Dendritic cell treated with granulocyte-macrophage colony-stimulating factor and Interleukin-4, amounts not matched to agents 40 ng/mL and 50 ng/mL, for 4 days (primary cell): ENCODE measurements around the gene ADCK2.
"Not testable (repeated sequence)": the region's sequence is repeated elsewhere in the genome, so short reads cannot be mapped to it uniquely, and the experiment has no call there.

Experiments used
- H3K27ac Mint-ChIP-seq: one replicate; pipeline ENCODE4 v1.8.0; 2022; ENCODE audit warnings: mild to moderate bottlenecking, mixed read lengths
- H3K27me3 Mint-ChIP-seq: one replicate; pipeline ENCODE4 v1.8.0; 2022; ENCODE audit warnings: mild to moderate bottlenecking, mixed read lengths
- H3K36me3 Mint-ChIP-seq: one replicate; pipeline ENCODE4 v1.8.0; 2022; ENCODE audit warnings: low read depth, mixed read lengths
- H3K4me1 Mint-ChIP-seq: one replicate; pipeline ENCODE4 v1.8.0; 2022; ENCODE audit warnings: low read depth, mixed read lengths
- H3K4me3 Mint-ChIP-seq: one replicate; pipeline ENCODE4 v1.8.0; 2022; ENCODE audit warnings: mild to moderate bottlenecking, moderate library complexity, mixed read lengths
- H3K9me3 Mint-ChIP-seq: one replicate; pipeline ENCODE4 v1.8.0; 2022; ENCODE audit warnings: mixed read lengths
- intact Hi-C: fragments of 100-400 bp; cut with micrococcal nuclease; formaldehyde crosslinking; loops from one replicate; pipeline ENCODE4 v1.15.0; 2022

The ADCK2 gene

DNA sequence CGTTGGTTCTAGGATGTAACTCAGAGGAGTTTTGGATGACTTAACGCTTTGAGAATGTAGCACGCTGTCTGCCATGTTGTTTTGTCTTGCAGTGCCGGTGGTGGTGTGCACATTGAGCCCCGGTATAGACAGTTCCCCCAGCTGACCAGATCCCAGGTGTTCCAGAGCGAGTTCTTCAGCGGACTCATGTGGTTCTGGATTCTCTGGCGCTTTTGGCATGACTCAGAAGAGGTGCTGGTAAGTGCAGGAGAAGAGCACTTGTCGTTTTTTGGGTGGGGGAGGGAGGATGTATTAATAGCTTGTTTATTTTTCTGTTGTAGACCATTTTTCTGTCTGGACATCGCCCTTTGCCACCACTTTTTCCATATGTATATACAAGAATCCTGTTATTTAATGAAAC is 30.0 kb downstream of the ADCK2 start:
- no peak overlapping the region for H3K27ac Mint-ChIP-seq
- intact Hi-C loops, result no loop called here
- H3K4me3 Mint-ChIP-seq, result no peak overlapping the region
- H3K9me3 Mint-ChIP-seq, result no peaks in the 10 kb centered on the region
- peaks cover 55% of the 10 kb centered on the region for H3K36me3 Mint-ChIP-seq
- H3K4me1 Mint-ChIP-seq, result peaks cover 20% of the 10 kb centered on the region
- H3K27me3 Mint-ChIP-seq, result no peaks in the 10 kb centered on the region

- Mint-ChIP-seq H3K36me3 (peaks cover 54% of the 10 kb centered on the region), H3K27ac (no peak overlapping the region), H3K4me3 (no peak overlapping the region), H3K27me3 (no peaks in the 10 kb centered on the region), H3K9me3 (no peaks in the 10 kb centered on the region), H3K4me1 (peaks cover 7% of the 10 kb centered on the region)
- intact Hi-C loops, result no loop called here
These were observed 31.5 kb downstream of the ADCK2 start for GRCh38 chr7:140704205-140704604.

DNA sequence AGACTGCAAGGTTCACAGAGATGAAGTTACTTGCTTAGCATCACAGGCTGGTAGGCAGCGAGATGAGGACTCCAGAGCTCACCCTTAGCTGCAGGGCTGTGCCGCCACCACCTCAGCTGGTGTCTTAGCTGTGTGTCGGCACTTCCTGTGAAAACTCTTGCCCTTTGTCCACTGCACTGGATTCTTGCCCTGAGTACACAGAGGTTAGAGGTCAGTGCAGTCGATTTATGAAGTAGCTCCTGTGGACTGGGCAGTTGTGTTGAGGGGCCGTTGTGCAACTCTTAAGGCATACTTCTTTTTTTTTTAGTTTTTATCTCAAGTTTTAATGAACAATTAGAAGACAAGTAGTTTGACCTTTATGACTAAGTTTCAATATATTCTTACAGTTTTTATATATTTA is 34.4 kb downstream of the ADCK2 start:
- Mint-ChIP-seq H3K27me3 (no peaks in the 10 kb centered on the region), H3K9me3 (peaks cover 9% of the 10 kb centered on the region), H3K4me1 (no peaks in the 10 kb centered on the region), H3K27ac (no peak overlapping the region), H3K4me3 (no peak overlapping the region), H3K36me3 (peaks cover 63% of the 10 kb centered on the region)
- intact Hi-C loops, result no loop called here

DNA sequence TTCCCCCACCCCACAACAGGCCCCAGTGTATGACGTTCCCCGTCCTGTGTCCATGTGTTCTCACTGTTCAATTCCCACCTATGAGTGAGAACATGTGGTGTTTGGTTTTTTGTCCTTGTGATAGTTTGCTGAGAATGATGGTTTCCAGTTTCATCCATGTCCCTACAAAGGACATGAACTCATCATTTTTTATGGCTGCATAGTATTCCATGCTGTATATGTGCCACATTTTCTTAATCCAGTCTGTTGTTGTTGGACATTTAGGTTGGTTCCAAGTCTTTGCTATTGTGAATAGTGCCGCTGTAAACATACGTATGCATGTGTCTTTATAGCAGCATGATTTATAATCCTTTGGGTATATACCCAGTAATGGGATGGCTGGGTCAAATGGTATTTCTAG is 36.0 kb downstream of the ADCK2 start:
- intact Hi-C loops, H3K4me1 Mint-ChIP-seq, H3K4me3 Mint-ChIP-seq, H3K9me3 Mint-ChIP-seq, H3K27ac Mint-ChIP-seq, H3K27me3 Mint-ChIP-seq: not testable (repeated sequence)
- H3K36me3 Mint-ChIP-seq, result peaks cover 59% of the 10 kb centered on the region

DNA sequence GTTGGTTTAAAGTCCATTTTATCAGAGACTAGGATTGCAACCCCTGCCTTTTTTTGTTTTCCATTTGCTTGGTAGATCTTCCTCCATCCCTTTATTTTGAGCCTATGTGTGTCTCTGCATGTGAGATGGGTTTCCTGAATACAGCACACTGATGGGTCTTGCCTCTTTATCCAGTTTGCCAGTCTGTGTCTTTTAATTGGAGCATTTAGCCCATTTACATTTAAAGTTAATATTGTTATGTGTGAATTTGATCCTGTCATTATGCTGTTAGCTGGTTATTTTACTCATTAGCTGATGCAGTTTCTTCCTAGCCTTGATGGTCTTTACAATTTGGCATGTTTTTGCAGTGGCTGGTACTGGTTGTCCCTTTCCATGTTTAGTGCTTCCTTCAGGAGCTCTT is 39.6 kb downstream of the ADCK2 start:
- H3K4me3 Mint-ChIP-seq, result not testable (repeated sequence)

GRCh38 chr7:140714331-140715040 is 41.7 kb downstream of the ADCK2 start:
- Mint-ChIP-seq H3K4me3 (no peak overlapping the region), H3K36me3 (peaks cover 29% of the 10 kb centered on the region), H3K9me3 (peaks cover 9% of the 10 kb centered on the region), H3K27me3 (no peaks in the 10 kb centered on the region), H3K27ac (peak overlapping the region; percentile 12), H3K4me1 (peaks cover 11% of the 10 kb centered on the region)
- intact Hi-C loops, result no loop called here

More for the DNA sequence above, 39.6 kb downstream of the ADCK2 start:
- H3K27ac Mint-ChIP-seq, H3K4me1 Mint-ChIP-seq, intact Hi-C loops, H3K9me3 Mint-ChIP-seq, H3K27me3 Mint-ChIP-seq: not testable (repeated sequence)
- peaks cover 35% of the 10 kb centered on the region for H3K36me3 Mint-ChIP-seq

- H3K4me1 Mint-ChIP-seq, result peaks cover 20% of the 10 kb centered on the region
- intact Hi-C loops, result no loop called here
- H3K36me3 Mint-ChIP-seq, result peaks cover 3% of the 10 kb centered on the region
- H3K27me3 Mint-ChIP-seq, result no peaks in the 10 kb centered on the region
- H3K27ac Mint-ChIP-seq, result peak overlapping the region; percentile 16
- no peaks in the 10 kb centered on the region for H3K9me3 Mint-ChIP-seq
- no peak overlapping the region for H3K4me3 Mint-ChIP-seq
These were observed 47.0 kb downstream of the ADCK2 start for GRCh38 chr7:140719721-140720120.

- Mint-ChIP-seq H3K9me3 (no peaks in the 10 kb centered on the region), H3K4me1 (peaks cover 17% of the 10 kb centered on the region), H3K27ac (no peak overlapping the region), H3K27me3 (no peaks in the 10 kb centered on the region), H3K36me3 (peaks cover 11% of the 10 kb centered on the region), H3K4me3 (no peak overlapping the region)
- intact Hi-C loops, result no loop called here
These were observed 49.5 kb downstream of the ADCK2 start for GRCh38 chr7:140722254-140722653.

DNA sequence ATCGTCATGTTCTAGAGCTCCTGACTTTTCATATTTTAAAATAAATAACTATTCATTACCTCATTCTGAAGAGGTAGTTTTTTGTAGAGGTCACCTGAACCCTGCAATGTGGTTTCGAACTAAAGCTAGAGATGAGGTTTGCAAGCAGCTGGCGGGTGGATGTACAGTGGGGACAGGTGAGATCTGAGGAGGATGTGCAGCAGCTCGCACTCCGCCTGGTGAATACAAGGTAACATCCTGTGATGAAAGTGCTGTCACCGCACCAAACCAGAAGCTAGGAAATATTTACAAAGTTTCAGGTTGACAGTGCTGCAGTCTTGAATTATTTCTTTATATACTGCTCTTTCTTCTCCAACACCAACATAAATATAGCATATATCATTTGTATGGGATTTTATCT is 50.3 kb downstream of the ADCK2 start:
- H3K4me1 Mint-ChIP-seq, result peaks cover 17% of the 10 kb centered on the region
- peaks cover 11% of the 10 kb centered on the region for H3K36me3 Mint-ChIP-seq
- no peak overlapping the region for H3K27ac Mint-ChIP-seq
- intact Hi-C loops, result no loop called here
- no peaks in the 10 kb centered on the region for H3K27me3 Mint-ChIP-seq
- H3K4me3 Mint-ChIP-seq, result no peak overlapping the region
- H3K9me3 Mint-ChIP-seq, result no peaks in the 10 kb centered on the region

DNA sequence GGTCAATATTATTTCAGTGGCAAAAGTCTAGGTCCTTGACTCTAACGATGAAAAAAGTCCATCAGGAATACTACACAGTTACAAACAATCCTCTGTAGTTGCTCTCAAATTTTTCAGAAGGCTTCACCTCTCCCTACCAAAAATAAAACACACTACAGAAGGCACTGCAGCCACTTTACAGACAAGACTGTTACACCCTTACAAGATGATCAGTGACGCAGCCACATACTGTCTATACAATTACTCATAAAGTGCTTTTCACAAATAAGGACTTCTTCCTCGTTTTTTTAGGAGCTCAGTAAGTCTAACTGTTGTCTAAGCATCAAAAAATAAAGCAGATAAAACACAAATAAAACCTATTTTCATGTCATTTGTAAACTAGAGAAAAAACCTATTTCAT is 50.8 kb downstream of the ADCK2 start:
- Mint-ChIP-seq H3K27ac (no peak overlapping the region), H3K9me3 (no peaks in the 10 kb centered on the region), H3K4me1 (peaks cover 17% of the 10 kb centered on the region)

DNA sequence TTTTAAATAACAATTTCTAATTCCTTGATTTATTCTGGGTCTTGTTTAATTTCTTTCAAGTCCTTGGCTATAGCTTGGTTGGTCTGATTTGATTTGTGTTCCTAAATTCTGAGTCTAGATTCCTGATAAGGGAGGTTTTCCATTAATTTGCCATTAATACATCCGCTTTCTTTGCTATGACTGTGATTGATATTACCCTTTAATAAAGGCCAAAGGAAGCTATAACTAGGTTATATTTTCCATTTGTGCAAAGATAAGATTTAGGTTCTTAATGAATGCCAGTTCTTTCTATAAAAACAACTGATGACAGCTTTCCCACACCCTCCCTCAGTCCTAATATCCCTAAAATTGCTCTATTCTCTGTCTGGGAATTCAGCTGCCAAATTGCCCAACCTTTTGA is 52.0 kb downstream of the ADCK2 start:
- Mint-ChIP-seq H3K9me3 (no peaks in the 10 kb centered on the region), H3K4me3 (no peak overlapping the region), H3K4me1 (peaks cover 10% of the 10 kb centered on the region), H3K27me3 (no peaks in the 10 kb centered on the region), H3K27ac (no peak overlapping the region), H3K36me3 (peaks cover 21% of the 10 kb centered on the region)
- intact Hi-C loops, result no loop called here

More for the DNA sequence above, 50.8 kb downstream of the ADCK2 start:
- Mint-ChIP-seq H3K36me3 (peaks cover 11% of the 10 kb centered on the region), H3K27me3 (no peaks in the 10 kb centered on the region), H3K4me3 (no peak overlapping the region)
- intact Hi-C loops, result no loop called here

DNA sequence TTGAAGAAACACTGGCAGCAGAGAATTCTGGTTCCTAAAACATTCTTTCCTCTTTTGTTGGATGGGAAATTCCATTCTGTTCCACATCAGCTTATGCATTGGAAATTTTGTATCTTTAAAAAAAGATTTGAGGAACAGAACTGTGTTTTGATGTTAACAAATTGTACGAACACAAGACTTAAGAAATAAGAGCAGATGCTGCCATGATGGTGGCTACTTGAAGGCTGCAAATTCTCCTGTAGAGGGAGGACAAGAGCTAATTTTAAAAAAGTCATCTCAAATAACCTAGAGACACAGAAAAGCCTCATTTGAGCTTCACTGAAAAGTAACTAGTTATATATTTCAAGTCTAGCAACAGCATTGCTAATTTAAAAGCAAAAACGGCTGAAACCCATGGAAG is 53.5 kb downstream of the ADCK2 start:
- Mint-ChIP-seq H3K9me3 (no peaks in the 10 kb centered on the region), H3K27me3 (no peaks in the 10 kb centered on the region), H3K4me1 (no peaks in the 10 kb centered on the region), H3K36me3 (peaks cover 36% of the 10 kb centered on the region), H3K27ac (no peak overlapping the region), H3K4me3 (no peak overlapping the region)
- intact Hi-C loops, result no loop called here

DNA sequence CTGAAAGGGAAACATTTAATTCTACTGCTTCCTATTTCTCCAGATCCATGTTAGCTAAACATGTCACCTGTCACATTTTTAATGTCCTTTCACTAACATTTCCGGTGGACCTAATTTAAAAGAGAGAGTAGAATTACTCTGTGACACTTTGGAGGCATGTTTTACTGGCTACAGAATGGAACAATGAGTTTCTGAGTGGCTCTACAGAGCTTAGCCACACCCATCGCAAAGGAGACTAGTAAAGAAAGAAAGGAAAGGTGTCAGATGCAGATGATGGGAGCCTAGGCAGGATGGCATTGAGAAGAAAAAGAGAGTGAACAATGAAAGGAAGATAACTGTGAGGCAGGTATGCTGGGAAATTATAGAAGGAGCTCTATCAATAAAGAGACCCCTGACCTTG is 59.7 kb downstream of the ADCK2 start:
- H3K9me3 Mint-ChIP-seq, result no peaks in the 10 kb centered on the region
- no peak overlapping the region for H3K4me3 Mint-ChIP-seq
- intact Hi-C loops, result no loop called here
- no peak overlapping the region for H3K27ac Mint-ChIP-seq
- no peaks in the 10 kb centered on the region for H3K4me1 Mint-ChIP-seq
- H3K36me3 Mint-ChIP-seq, result peaks cover 44% of the 10 kb centered on the region
- H3K27me3 Mint-ChIP-seq, result no peaks in the 10 kb centered on the region

DNA sequence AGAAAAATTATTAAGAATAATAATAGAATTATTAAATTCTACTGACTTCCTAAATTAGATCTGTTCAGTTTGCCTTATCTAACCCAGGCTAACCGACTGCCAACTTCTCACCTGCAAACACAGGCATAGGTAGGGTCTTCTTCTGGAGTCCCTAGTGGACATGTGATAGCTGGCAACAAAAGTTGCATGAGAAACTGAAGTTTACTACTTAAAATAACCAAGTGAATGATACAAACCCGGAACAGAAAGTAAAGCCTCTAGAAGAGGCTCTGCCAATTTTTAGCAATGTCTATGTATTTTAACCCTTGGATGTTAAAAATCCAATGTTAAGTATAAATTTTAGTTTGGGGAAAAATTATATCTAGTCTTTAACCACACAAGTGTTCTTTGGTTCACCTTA is 61.4 kb downstream of the ADCK2 start:
- H3K9me3 Mint-ChIP-seq, result no peaks in the 10 kb centered on the region
- H3K27ac Mint-ChIP-seq, result no peak overlapping the region
- intact Hi-C loops, result no loop called here

GRCh38 chr7:140734729-140735128 is 62.0 kb downstream of the ADCK2 start:
- Mint-ChIP-seq H3K27me3 (no peaks in the 10 kb centered on the region), H3K27ac (no peak overlapping the region), H3K9me3 (no peaks in the 10 kb centered on the region), H3K36me3 (peaks cover 50% of the 10 kb centered on the region), H3K4me3 (no peak overlapping the region), H3K4me1 (no peaks in the 10 kb centered on the region)
- intact Hi-C loops, result no loop called here

More for the DNA sequence above, 61.4 kb downstream of the ADCK2 start:
- no peaks in the 10 kb centered on the region for H3K4me1 Mint-ChIP-seq
- H3K36me3 Mint-ChIP-seq, result peaks cover 50% of the 10 kb centered on the region
- H3K4me3 Mint-ChIP-seq, result no peak overlapping the region
- no peaks in the 10 kb centered on the region for H3K27me3 Mint-ChIP-seq
